Ovary (tissue), 9 donors: ENCODE data around the gene AGPS. TPM values are rescaled to one million over a fixed set of nuclear protein-coding genes. Genes with fewer than 3 reads are reported as not detected.
"Not testable (repeated sequence)": the region's sequence is repeated elsewhere in the genome, so short reads cannot be mapped to it uniquely, and the experiment has no call there.

Experiments used
- DNase-seq, 5 donors: peaks; one replicate each; pipeline ENCODE4 v3.0.0-alpha.2; 2019 to 2020
- H3K27ac ChIP-seq, 2 donors: fragments of 200-600 bp; one replicate each; pipeline versions ENCODE4 v1.5.1 to v1.8.0; 2019 to 2022
- H3K27me3 ChIP-seq: fragments of 200-600 bp; one replicate; pipeline ENCODE4 v1.8.0; 2022
- H3K36me3 ChIP-seq: fragments of 200-600 bp; sonication (generic); one replicate; pipeline ENCODE4 v1.5.1; 2019
- H3K4me1 ChIP-seq: one replicate; pipeline ENCODE4 v1.8.1; 2013; ENCODE audit warnings: mild to moderate bottlenecking, moderate library complexity; ENCODE audit not compliant: insufficient read depth
- H3K4me3 ChIP-seq: fragments of 200-600 bp; sonication (generic); one replicate; pipeline ENCODE4 v1.5.1; 2017
- H3K9me3 ChIP-seq, 2 donors: fragments of 200-600 bp in 1 of 2; sonication (generic) in 1 of 2; one replicate each; pipeline versions ENCODE4 v1.5.1 to v1.8.1; 2013 to 2019; ENCODE audit warnings: mild to moderate bottlenecking in 1 of 2, moderate library complexity in 1 of 2
- EP300 ChIP-seq: sonication (generic); formaldehyde crosslinking; IDR thresholded peaks from one replicate; pipeline ENCODE4 v1.6.1; 2017; ENCODE audit warnings: antibody characterized with exemption
- POLR2A ChIP-seq: fragments of 450-650 bp; IDR thresholded peaks from one replicate; pipeline ENCODE4 v1.6.1; 2017; ENCODE audit warnings: antibody characterized with exemption, mild to moderate bottlenecking, moderate library complexity
- WGBS, 3 donors: extraction: QIAGEN DNeasy Blood & Tissue Kit in 1 of 3; methylation state at CpG; one replicate each; pipeline versions ENCODE4 v1.1.5 to v1.1.7; 2013 to 2017; 5-methylcytosine and 5-hydroxymethylcytosine counted together
- intact Hi-C, 4 donors: fragments of 100-400 bp; cut with DNase I; formaldehyde crosslinking; loops; one replicate each; pipeline versions ENCODE4 v1.11.0 to v1.15.1; 2022 to 2023
- polyA plus RNA-seq, 2 donors: library from polyadenylated mRNA; stranded (reverse); fragments of 200-250 nt in 1 of 2; fragments of 350-450 nt in 1 of 2; fragmentation: Illumina TruSeq in 1 of 2; extraction: RNeasy Lipid Tissue Mini Kit (QIAGEN cat#74804) in 1 of 2; gene quantifications; one replicate each; pipeline ENCODE4 v1.2.3, GENCODE V29; 2013 to 2014
- total RNA-seq, 7 donors: library from RNA; depleted of rRNA in 2 of 7; stranded (reverse); fragments of >200 nt in 2 of 7; fragmentation: NEBNext Ultra II Directional in 3 of 7; extraction: Animal tissue kit (Norgen Biotek cat#: 25700) in 3 of 7; gene quantifications; one replicate each; pipeline versions ENCODE4 v1.1.0 to v1.2.4, GENCODE V29; 2016 to 2023
- TF ChIP-seq, protein P1 (sequence below), 3 donors: fragments of 450-650 bp in 2 of 3; fragments of 200-600 bp in 1 of 3; IDR thresholded peaks; one replicate each; pipeline versions ENCODE4 v1.5.1 to v1.8.0; 2016 to 2022; ENCODE audit warnings: antibody characterized with exemption in 3 of 3, mild to moderate bottlenecking in 1 of 3
- donor health status: DM: no; HTN: no; CAD: no; lungs with moderate emphysema.
- donor health status: DM: no; HTN: no; CAD: no.
- donor health status: Bipolar disorder and iron deficiency.
- donor health status: DM: yes; HTN: yes; CAD: no.
- donor health status: DM: no; HTN: no; CAD: no.
- donor health status: DM: yes; HTN: yes; CAD: no.

AGPS gene
- total and polyA plus RNA-seq, 9 donors: 5.4 to 31.5 (median 21.3) TPM

DNA sequence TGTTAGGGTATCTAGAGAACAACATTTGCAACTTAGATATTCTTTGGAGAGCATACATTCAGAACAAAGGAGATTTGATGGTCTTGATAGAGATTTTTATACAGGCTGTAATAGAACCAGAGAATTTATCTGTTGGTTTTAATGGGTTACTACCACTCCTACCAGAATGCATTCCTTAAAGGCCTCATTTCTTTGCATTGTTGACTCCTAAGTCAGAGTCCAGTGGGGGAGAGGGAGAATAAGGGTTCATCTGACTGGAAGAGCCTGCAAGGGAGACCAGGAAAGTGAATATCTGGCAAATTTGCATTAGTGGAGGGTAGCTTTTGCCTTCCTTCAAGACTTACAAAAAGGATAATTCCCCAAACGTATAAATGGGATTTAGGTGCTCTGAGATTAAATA, 29.7 kb downstream of the AGPS start:
- Histone ChIP-seq H3K36me3 (no peaks in the 10 kb centered on the region), H3K4me1 (no peaks in the 10 kb centered on the region), H3K4me3 (no peak overlapping the region), H3K27ac (no peak overlapping the region), H3K9me3 (no peaks in the 10 kb centered on the region), H3K27me3 (no peaks in the 10 kb centered on the region)
- 80 to 86% (median 86%) methylated on average over 1 of the region's 1 CpG for WGBS, 3 donors
- intact Hi-C loops: no loop called here
- TF ChIP-seq, protein P1, sequence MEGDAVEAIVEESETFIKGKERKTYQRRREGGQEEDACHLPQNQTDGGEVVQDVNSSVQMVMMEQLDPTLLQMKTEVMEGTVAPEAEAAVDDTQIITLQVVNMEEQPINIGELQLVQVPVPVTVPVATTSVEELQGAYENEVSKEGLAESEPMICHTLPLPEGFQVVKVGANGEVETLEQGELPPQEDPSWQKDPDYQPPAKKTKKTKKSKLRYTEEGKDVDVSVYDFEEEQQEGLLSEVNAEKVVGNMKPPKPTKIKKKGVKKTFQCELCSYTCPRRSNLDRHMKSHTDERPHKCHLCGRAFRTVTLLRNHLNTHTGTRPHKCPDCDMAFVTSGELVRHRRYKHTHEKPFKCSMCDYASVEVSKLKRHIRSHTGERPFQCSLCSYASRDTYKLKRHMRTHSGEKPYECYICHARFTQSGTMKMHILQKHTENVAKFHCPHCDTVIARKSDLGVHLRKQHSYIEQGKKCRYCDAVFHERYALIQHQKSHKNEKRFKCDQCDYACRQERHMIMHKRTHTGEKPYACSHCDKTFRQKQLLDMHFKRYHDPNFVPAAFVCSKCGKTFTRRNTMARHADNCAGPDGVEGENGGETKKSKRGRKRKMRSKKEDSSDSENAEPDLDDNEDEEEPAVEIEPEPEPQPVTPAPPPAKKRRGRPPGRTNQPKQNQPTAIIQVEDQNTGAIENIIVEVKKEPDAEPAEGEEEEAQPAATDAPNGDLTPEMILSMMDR (IDR thresholded peaks at IDR 0.05): no peak
- TF ChIP-seq POLR2A: no peak
- no peak for TF ChIP-seq EP300
- no peak for DNase-seq

DNA sequence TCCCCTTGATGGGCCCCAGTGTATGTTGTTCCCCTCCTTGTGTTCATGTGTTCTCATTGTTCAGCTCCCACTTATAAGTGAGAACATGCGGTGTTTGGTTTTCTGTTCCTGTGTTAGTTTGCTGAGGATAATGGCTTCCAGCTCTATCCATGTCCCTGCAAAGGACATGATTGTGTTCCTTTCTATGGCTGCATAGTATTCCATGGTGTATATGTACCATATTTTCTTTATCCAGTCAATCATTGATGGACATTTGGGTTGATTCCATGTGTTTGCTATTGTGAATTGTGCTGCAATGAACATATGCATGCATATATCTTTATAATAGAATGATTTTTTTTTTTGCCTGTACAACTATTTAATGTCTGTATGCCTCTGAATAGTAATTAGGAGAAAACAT, 31.5 kb downstream of the AGPS start:
- H3K36me3 ChIP-seq, DNase-seq, intact Hi-C loops, H3K4me1 ChIP-seq, H3K9me3 ChIP-seq, H3K4me3 ChIP-seq, H3K27ac ChIP-seq, H3K27me3 ChIP-seq: not testable (repeated sequence)
- 100% methylated on average over 1 of the region's 1 CpG for WGBS, 3 donors

DNA sequence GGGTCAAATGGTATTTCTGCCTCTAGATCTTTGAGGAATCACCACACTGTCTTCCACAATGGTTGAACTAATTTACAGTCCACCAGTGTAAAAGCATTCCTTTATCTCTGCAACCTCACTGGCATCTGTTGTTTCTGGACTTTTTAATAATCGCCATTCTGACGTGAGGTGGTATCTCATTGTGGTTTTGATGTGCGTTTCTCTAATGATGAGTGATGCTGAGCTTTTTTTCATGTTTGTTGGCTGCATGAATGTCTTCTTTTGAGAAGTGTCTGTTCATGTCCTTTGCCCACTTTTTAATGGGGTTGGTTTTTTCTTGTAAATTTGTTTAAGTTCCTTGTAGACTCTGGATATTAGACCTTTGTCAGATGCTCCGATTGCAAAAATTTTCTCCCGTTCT, 32.0 kb downstream of the AGPS start:
- WGBS, 3 donors: 95 to 97% (median 96%) methylated on average over 5 of the region's 5 CpGs
- intact Hi-C loops, H3K36me3 ChIP-seq, H3K27ac ChIP-seq, H3K27me3 ChIP-seq, H3K9me3 ChIP-seq, H3K4me3 ChIP-seq, H3K4me1 ChIP-seq, DNase-seq: not testable (repeated sequence)

DNA sequence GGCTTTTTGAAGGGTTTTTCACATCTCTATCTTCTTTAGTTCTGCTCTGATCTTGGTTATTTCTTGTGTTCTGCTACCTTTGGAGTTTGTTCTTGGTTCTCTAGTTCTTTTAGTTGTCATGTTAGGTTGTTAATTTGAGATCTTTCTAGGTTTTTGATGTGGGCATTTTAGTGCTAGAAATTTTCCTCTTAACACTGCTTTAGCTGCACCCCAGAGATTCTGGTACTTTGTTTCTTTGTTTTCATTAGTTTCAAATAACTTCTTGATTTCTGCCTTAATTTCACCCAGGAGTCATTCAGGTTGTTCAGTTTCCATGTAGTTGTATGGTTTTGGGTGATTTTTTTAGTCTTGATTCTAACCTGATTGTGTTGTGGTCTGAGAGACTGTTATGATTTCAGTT, 34.7 kb downstream of the AGPS start:
- Histone ChIP-seq H3K9me3 (no peaks in the 10 kb centered on the region), H3K36me3 (no peaks in the 10 kb centered on the region), H3K27ac (no peak overlapping the region), H3K27me3 (no peaks in the 10 kb centered on the region), H3K4me3 (no peak overlapping the region), H3K4me1 (no peaks in the 10 kb centered on the region)
- intact Hi-C loops: no loop called here
- no peak for DNase-seq
- TF ChIP-seq EP300: no peak
- TF ChIP-seq POLR2A: no peak
- TF ChIP-seq, protein P1 (IDR thresholded peaks at IDR 0.05): no peak

DNA sequence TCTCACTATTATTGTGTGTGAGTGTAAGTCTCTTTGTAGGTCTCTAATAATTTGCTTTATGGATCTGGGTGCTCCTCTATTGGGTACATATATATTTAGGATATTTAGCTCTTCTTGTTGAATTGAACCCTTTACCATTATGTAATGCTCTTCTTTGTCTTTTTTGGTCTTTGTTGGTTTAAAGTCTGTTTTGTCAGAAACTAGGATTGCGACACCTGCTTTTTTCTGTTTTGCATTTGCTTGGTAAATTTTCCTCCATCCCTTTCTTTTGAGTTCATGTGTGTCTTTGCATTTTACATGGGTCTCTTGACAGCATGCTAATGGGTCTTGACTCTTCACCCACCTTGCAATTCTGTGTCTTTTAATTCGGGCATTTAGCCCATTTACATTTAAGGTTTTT, 35.4 kb downstream of the AGPS start:
- H3K4me3 ChIP-seq, intact Hi-C loops, H3K27ac ChIP-seq, H3K9me3 ChIP-seq, H3K27me3 ChIP-seq, DNase-seq, H3K4me1 ChIP-seq, H3K36me3 ChIP-seq: not testable (repeated sequence)
- 93 to 98% (median 93%) methylated on average over 2 of the region's 2 CpGs for WGBS, 3 donors

DNA sequence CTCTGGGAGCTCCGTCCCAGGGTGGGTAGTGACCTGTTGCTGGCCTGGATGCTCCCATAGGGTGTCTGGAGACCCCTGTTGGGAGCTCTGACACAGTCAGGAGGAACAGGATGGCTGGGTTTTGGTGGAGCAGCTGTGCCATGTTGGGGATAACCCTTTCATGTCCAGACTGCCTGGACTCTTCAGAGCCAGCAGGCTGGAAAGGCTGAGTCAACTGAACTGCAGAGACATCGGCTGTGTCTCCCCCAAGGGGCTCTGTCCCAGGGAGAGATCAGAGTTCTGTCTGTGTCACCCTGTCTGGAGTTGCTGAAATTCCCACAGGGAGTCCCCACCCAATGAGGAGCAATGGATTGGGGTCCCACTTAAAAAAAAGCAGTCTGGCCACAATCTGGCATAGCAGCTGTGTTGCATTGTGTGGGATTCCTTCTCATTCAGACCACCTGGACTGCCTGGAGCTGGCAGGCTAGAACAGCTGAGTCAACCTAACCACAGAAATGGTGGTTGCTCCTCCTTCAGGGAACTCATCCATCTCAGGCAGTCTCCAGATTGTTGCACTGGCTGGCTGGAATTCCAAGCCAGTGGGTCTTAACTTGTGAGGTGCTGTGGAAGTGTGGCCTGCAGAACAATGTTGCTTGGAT, 37.2 kb downstream of the AGPS start:
- Histone ChIP-seq H3K27me3 (no peaks in the 10 kb centered on the region), H3K4me3 (no peak overlapping the region), H3K4me1 (no peaks in the 10 kb centered on the region), H3K36me3 (no peaks in the 10 kb centered on the region), H3K27ac (no peak overlapping the region), H3K9me3 (no peaks in the 10 kb centered on the region)
- no peak for DNase-seq
- intact Hi-C loops: no loop called here
- 79 to 82% (median 80%) methylated on average over 2 of the region's 2 CpGs for WGBS, 3 donors
- TF ChIP-seq, protein P1 (IDR thresholded peaks at IDR 0.05): no peak
- TF ChIP-seq EP300: no peak
- no peak for TF ChIP-seq POLR2A
